ENCODE results near the gene HVCN1.

- TF ChIP-seq ZNF184 (tag by site-specific recombination; IDR thresholded peaks at IDR 0.05) = no peak
- TF ChIP-seq PBX3 (CRISPR knock-in tag; IDR thresholded peaks at IDR 0.05) = no peak
- TF ChIP-seq CTCF (tag by site-specific recombination; IDR thresholded peaks at IDR 0.05) = no peak
- TF ChIP-seq ZNF23 (tag by site-specific recombination; IDR thresholded peaks at IDR 0.05; ENCODE audit: borderline replicate concordance) = no peak
- no peak for TF ChIP-seq ZNF549 (tag by site-specific recombination; IDR thresholded peaks at IDR 0.05)
- no peak for TF ChIP-seq ZBTB11 (tag by site-specific recombination; conservative IDR thresholded peaks at IDR 0.05; ENCODE audit: low read depth)
Measured at GRCh38 chr12:110733900-110734299, 45.0 kb upstream of the HVCN1 start.
